Lung (tissue), 12 donors: ENCODE data around the gene RBM38. TPM values are rescaled to one million over a fixed set of nuclear protein-coding genes. Genes with fewer than 3 reads are reported as not detected.

Experiments used
- ATAC-seq: fragments of 200-7000 bp; cut with Tn5 transposase; one replicate; pipeline ENCODE4 v1.9.1; 2020; ENCODE audit warnings: moderate number of reproducible peaks; ENCODE audit not compliant: insufficient read depth, low FRiP score
- DNase-seq, 3 donors: peaks; one replicate each; pipeline ENCODE4 v3.0.0-alpha.2; 2013 to 2017
- H3K27ac ChIP-seq, 2 donors: one replicate each; pipeline ENCODE4 v1.5.1; 2013; ENCODE audit warnings: mild to moderate bottlenecking in 2 of 2, moderate library complexity in 2 of 2, control low read depth in 1 of 2, inconsistent platforms in 1 of 2, low read depth in 1 of 2, low read length in 1 of 2
- H3K27me3 ChIP-seq, 3 donors: one replicate each; pipeline ENCODE4 v1.5.1; 2013; ENCODE audit warnings: low read length in 2 of 3; ENCODE audit not compliant: control insufficient read depth in 3 of 3, insufficient read depth in 3 of 3
- H3K36me3 ChIP-seq, 4 donors: one replicate each; pipeline ENCODE4 v1.5.1; 2013; ENCODE audit warnings: low read length in 4 of 4, mild to moderate bottlenecking in 1 of 4, moderate library complexity in 1 of 4; ENCODE audit not compliant: control insufficient read depth in 4 of 4, insufficient read depth in 4 of 4
- H3K4me1 ChIP-seq, 5 donors: one replicate each; pipeline ENCODE4 v1.5.1; 2013; ENCODE audit warnings: low read length in 5 of 5, mild to moderate bottlenecking in 2 of 5, moderate library complexity in 1 of 5; ENCODE audit not compliant: control insufficient read depth in 5 of 5, insufficient read depth in 5 of 5
- H3K4me3 ChIP-seq: one replicate; pipeline ENCODE4 v1.5.1; 2013; ENCODE audit warnings: mild to moderate bottlenecking, control low read depth, moderate library complexity
- H3K9ac ChIP-seq, 2 donors: one replicate each; pipeline ENCODE4 v1.5.1; 2013; ENCODE audit warnings: low read length in 2 of 2, control low read depth in 1 of 2; ENCODE audit not compliant: insufficient read depth in 1 of 2
- H3K9me3 ChIP-seq, 4 donors: one replicate each; pipeline ENCODE4 v1.5.1; 2013; ENCODE audit warnings: low read length in 3 of 4, mild to moderate bottlenecking in 1 of 4, moderate library complexity in 1 of 4; ENCODE audit not compliant: control insufficient read depth in 4 of 4, insufficient read depth in 3 of 4
- CTCF ChIP-seq: IDR thresholded peaks from 2 replicates; pipeline ENCODE4 v1.5.1; 2012; ENCODE audit warnings: mild to moderate bottlenecking; ENCODE audit errors: control extremely low read depth, extremely low read depth
- WGBS, 2 donors: extraction: QIAGEN DNeasy Blood & Tissue Kit; methylation state at CpG; one replicate each; pipeline ENCODE4 v1.1.7; 2013; 5-methylcytosine and 5-hydroxymethylcytosine counted together
- polyA plus RNA-seq, 2 donors: library from polyadenylated mRNA; stranded (reverse); fragments of 200-250 nt; gene quantifications; one replicate each; pipeline ENCODE4 v1.2.1, GENCODE V29; 2013
- total RNA-seq, 2 donors: library from RNA; depleted of rRNA in 1 of 2; stranded (reverse); fragments of >200 nt in 1 of 2; gene quantifications; one replicate each; pipeline ENCODE4 v1.2.1, GENCODE V29; 2014 to 2021
- donor health status: control.
- donor health status: control.
- donor health status: Bipolar disorder and iron deficiency.
- donor health status: healthy.
- donor health status: DM: yes; HTN: yes; CAD: no.

The RBM38 gene
- total and polyA plus RNA-seq, 4 donors, result 23.1 to 38.6 (median 30.9) TPM

DNA sequence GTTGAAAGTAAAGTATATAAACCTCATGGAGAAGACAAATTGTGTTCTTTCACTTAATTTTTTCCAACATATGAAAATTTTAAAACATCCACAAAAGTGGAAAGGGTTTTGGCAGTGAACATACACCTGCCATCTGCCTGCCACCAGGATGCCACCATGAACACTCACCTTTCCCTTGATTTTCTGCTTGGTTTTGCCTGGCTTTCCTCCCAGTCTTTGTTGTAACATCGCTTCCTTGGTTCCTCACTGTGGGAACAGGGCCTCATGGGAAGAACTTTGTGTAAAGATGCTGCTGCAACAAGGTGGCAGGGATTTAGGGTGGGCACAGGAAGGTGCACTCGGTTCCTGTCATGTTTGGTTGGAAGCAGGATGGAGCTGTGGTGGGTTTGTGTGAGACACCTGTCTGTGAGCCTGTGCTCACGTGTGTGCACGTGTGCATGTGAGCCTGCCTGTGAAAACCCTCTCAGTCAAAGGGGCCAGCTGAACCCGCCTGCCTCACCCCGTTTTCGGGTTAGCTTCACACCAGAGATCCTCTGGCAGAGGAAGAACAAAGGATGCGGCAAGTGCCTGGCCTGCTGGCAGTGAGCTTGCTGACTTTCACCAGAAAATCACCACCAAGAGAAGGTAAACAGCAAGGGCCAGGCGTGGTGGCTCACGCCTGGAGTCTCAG is 11.0 kb upstream of the RBM38 start:
- DNase-seq, result no peak

GRCh38 chr20:57381596-57382503 is 9.3 kb upstream of the RBM38 start:
- ATAC-seq (no peak), DNase-seq (peak; percentile 82 to 86 (median 86))
- Histone ChIP-seq H3K4me1 (peaks cover 0 to 12% (median 0%) of the 10 kb centered on the region in 5 donors), H3K27ac (no peak overlapping the region), H3K9me3 (peaks cover 0 to 4% (median 0%) of the 10 kb centered on the region in 4 donors), H3K9ac (no peak overlapping the region), H3K4me3 (no peak overlapping the region), H3K27me3 (no peaks in the 10 kb centered on the region), H3K36me3 (peaks cover 7 to 20% (median 10%) of the 10 kb centered on the region in 4 donors)
- TF ChIP-seq CTCF, result peak; percentile 92
- WGBS, 2 donors, result 51 to 58% methylated on average over 20 of the region's 20 CpGs

More for the DNA sequence above, 11.0 kb upstream of the RBM38 start:
- no peak overlapping the region for H3K4me3 ChIP-seq
- peaks cover 0 to 5% (median 0%) of the 10 kb centered on the region in 5 donors for H3K4me1 ChIP-seq
- WGBS, 2 donors, result 87 to 89% methylated on average over 10 of the region's 10 CpGs
- peaks cover 10 to 28% (median 14%) of the 10 kb centered on the region in 4 donors for H3K36me3 ChIP-seq
- H3K9ac ChIP-seq, result no peak overlapping the region
- H3K9me3 ChIP-seq, result no peaks in the 10 kb centered on the region
- no peak for ATAC-seq
- no peak overlapping the region for H3K27ac ChIP-seq
- no peaks in the 10 kb centered on the region for H3K27me3 ChIP-seq
- TF ChIP-seq CTCF, result no peak

DNA sequence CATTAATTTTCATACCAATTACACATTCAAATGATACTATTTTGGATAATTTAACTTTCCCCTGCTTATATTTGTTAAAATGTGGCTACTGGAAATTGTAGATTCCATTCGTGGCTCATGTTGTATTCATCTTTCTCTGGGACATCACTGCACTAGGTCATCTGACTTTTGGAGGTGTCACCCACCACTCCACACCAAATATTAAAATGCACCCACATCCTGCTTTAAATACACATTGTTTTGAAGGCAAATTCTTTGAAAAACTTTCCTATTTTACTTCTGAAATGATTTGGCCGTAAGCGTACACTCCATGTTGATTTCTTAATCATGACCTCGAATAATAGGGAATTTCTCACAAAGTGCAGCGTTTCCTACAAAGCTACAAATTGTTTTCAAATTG is 8.7 kb upstream of the RBM38 start:
- WGBS, 2 donors, result 90% methylated on average over 5 of the region's 5 CpGs
- Histone ChIP-seq H3K36me3 (peaks cover 5 to 14% (median 6%) of the 10 kb centered on the region in 4 donors), H3K27ac (no peak overlapping the region), H3K27me3 (no peaks in the 10 kb centered on the region), H3K4me3 (no peak overlapping the region), H3K4me1 (peaks cover 0 to 12% (median 0%) of the 10 kb centered on the region in 5 donors), H3K9me3 (peaks cover 0 to 4% (median 0%) of the 10 kb centered on the region in 4 donors), H3K9ac (no peak overlapping the region)
- DNase-seq (no peak), ATAC-seq (no peak)
- TF ChIP-seq CTCF, result no peak
